ENCODE data around the gene GNB1L.
A peak's percentile ranks its signal among the peaks of the same experiment; 100 is the strongest.

GNB1L gene

DNA sequence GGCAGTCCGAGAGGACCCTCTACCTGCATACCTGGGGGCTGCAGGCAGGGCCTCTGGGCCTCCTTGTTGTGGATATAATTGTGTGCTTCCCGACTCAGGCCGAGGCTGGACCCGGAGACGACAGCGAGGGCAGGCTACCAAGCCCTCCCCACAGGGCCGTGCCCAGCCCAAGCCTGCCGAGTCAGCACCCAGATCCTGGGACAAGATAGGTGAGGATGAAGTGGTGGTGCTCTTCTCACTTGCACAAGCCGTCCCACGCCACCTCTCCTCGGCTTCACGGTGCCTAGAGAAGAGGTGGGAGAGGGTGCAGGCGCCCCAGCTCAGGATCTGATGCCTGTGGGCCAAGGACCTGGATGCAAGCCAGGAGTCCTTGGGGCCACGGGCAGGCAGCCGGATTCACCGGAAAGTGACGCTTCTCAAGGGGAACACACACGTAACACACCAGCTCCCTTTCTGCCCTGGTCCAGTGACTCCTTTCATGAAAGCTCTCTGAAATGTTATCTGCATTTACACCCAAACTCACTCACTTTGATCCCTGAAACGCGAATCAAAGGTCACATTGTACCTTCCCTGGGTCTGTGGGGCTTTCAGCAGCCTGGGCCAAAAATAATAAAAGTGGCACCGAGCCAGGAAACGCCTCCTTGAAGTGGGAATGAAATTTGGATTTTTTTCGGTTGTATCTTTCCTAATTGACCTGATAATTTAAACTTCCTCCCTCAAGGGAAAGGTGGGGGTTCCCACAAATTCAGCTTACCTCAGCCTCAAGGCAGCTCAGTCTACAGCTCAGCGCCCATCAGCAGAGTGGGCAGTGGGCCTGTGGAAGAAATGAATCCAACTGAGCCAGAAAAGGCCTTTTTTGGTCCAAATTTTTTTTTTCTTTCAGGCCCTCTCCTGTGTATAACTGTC is 1.1 kb upstream of the GNB1L start:
- peak; percentile 73 for DNase-seq (ENCODE audit: extremely low read depth, insufficient read length)
- H3K4me3 ChIP-seq (replicated peaks; ENCODE audit: low read depth, low read length), result peak overlapping the region; percentile 98
- TF ChIP-seq, protein P1, sequence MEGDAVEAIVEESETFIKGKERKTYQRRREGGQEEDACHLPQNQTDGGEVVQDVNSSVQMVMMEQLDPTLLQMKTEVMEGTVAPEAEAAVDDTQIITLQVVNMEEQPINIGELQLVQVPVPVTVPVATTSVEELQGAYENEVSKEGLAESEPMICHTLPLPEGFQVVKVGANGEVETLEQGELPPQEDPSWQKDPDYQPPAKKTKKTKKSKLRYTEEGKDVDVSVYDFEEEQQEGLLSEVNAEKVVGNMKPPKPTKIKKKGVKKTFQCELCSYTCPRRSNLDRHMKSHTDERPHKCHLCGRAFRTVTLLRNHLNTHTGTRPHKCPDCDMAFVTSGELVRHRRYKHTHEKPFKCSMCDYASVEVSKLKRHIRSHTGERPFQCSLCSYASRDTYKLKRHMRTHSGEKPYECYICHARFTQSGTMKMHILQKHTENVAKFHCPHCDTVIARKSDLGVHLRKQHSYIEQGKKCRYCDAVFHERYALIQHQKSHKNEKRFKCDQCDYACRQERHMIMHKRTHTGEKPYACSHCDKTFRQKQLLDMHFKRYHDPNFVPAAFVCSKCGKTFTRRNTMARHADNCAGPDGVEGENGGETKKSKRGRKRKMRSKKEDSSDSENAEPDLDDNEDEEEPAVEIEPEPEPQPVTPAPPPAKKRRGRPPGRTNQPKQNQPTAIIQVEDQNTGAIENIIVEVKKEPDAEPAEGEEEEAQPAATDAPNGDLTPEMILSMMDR (IDR thresholded peaks at IDR 0.05; ENCODE audit: insufficient read depth, low read length, poor library complexity, severe bottlenecking), result no peak

DNA sequence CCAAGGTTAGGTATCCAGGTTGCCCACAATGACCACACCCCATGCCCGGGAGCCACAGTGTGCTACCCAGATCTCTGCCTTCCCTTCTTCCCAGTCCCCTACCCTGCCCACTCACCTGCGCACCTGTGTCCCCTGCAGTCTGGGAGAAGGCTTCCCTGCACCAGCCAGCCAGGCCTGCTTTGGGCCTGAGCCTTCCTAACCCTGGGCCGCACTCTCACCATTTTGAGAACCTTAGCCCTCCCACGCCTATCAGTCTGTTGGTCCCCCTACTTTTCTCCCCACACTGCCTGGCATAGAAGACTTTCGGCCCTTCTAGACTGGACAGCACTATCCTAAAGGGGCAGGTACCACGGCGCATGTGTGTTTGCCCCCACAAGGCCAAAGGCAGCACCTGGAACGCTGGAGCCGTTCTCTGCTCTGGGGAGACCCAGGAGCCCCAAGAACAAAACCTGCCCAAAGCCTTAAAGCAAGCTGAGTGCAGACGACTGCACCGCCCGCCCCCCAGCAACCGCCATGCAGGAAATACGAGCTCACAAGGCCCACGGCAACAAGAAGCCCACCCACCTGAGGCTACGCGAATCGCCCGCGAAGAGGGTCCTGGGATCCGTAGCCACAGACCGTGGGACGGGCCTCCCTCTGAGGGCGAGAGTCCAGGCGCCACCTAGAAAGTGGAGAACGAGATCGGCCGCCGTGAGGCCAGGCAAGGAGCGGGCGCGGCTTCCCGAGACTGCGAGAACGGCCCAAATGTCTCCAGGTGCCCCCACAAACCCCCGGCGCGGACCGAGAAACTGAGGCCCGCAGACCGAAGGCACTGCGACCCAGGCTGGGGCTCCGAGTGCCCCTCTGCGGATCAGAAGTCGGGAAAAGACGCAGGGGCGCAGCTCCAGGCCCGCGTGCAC is 546 bp downstream of the GNB1L start:
- H3K27me3 ChIP-seq (replicated peaks; ENCODE audit: control insufficient read depth, insufficient read depth, low read length), result no peaks in the 10 kb centered on the region
- DNase-seq (ENCODE audit: extremely low read depth, insufficient read length), result peak; percentile 41
- H3K4me3 ChIP-seq (replicated peaks; ENCODE audit: low read depth, low read length), result peak overlapping the region; percentile 98
- H3K36me3 ChIP-seq (ENCODE audit: control insufficient read depth, insufficient read depth, low read length), result peaks cover 16% of the 10 kb centered on the region
- TF ChIP-seq, protein P1 (IDR thresholded peaks at IDR 0.05; ENCODE audit: insufficient read depth, low read length, poor library complexity, severe bottlenecking), result no peak

More for the DNA sequence above, 1.1 kb upstream of the GNB1L start:
- Histone ChIP-seq H3K36me3 (ENCODE audit: control insufficient read depth, insufficient read depth, low read length) (peaks cover 13% of the 10 kb centered on the region), H3K27me3 (replicated peaks; ENCODE audit: control insufficient read depth, insufficient read depth, low read length) (no peaks in the 10 kb centered on the region)

DNA sequence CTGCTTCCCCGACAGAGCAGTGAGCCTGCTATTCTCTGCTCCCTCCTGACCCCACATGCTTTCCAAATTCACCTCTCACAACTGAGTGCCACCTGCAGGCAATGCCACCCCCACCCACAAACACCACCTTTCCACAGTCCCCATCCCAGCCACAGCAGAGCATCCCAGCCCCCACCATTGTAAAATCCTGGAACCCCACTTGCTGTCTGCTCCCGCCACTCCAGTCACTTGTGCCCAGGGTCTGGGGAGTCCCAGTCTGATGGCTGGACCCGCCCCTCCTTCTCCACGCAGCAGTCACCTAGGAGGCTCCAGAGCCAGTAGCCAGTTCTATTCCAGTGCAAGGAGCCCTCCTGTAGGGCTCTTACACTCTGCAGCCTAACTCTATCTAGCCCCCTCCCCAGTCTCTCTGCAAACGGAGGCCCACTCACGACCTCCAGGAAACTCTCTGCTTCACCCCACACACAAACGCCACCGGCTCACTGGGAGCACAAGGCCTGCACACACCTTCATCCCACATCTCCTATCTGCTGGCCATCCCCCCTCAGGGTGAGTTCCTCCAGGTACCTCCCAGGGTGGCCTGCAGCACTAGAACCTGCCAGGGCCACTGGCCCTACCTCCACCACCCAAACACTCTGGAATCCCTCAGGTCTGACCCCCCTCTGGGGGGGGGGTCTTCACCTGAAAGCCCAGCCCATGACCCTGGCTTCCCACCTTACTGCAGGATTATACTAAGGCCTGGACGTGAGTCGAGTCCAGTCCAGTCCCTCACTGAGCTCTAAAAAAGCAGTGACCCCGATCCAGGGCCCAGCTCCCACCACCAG is 1.4 kb downstream of the GNB1L start:
- no peak for DNase-seq (ENCODE audit: extremely low read depth, insufficient read length)
- H3K36me3 ChIP-seq (ENCODE audit: control insufficient read depth, insufficient read depth, low read length), result peaks cover 16% of the 10 kb centered on the region
- no peaks in the 10 kb centered on the region for H3K27me3 ChIP-seq (replicated peaks; ENCODE audit: control insufficient read depth, insufficient read depth, low read length)
- TF ChIP-seq, protein P1 (IDR thresholded peaks at IDR 0.05; ENCODE audit: insufficient read depth, low read length, poor library complexity, severe bottlenecking), result no peak
- peak overlapping the region; percentile 98 for H3K4me3 ChIP-seq (replicated peaks; ENCODE audit: low read depth, low read length)

DNA sequence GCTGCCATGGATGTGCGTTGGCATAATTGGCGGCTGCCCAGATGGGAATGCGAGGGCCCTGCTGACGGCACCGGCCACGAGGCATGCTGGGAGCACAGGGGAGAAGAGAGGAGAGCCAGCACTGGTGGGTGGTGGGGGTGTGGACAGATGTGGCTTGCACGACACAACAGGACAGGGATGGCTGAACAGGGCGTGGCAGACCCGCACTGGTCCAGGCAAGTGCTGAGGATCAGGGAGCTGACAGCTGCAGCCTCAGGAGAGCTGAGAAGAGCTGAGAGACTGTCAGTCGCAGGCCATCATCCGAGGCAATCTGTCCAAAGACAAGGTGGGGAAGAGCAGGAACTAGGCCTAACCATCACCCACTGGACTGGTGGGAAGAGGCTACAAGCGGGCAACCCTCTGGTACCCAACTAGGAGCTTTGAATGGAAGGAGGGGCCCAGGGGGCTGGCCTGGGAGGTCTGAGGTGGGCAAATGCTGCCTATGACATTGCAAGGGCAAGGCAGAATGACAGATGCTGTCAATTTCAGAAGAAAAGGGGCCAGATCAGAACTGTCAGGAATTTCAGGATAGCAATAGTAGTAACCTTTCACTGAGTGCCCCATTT is 2.4 kb downstream of the GNB1L start:
- TF ChIP-seq, protein P1 (IDR thresholded peaks at IDR 0.05; ENCODE audit: insufficient read depth, low read length, poor library complexity, severe bottlenecking), result no peak
- DNase-seq (ENCODE audit: extremely low read depth, insufficient read length), result no peak
- Histone ChIP-seq H3K36me3 (ENCODE audit: control insufficient read depth, insufficient read depth, low read length) (peaks cover 16% of the 10 kb centered on the region), H3K27me3 (replicated peaks; ENCODE audit: control insufficient read depth, insufficient read depth, low read length) (no peaks in the 10 kb centered on the region), H3K4me3 (replicated peaks; ENCODE audit: low read depth, low read length) (no peak overlapping the region)
